Nephron progenitor cell (in vitro differentiated cells): ENCODE measurements around the gene PXN.
"Not testable (repeated sequence)": the region's sequence is repeated elsewhere in the genome, so short reads cannot be mapped to it uniquely, and the experiment has no call there.

ENCODE experiments used
- DNase-seq: peaks from one replicate; pipeline ENCODE4 v3.0.0; 2021
- H3K27ac Mint-ChIP-seq: 2 replicates; pipeline ENCODE4 v1.8.0; 2021; ENCODE audit warnings: mild to moderate bottlenecking, moderate library complexity, mixed read lengths
- H3K27me3 Mint-ChIP-seq: 2 replicates; pipeline ENCODE4 v1.8.0; 2021; ENCODE audit warnings: mild to moderate bottlenecking, low read depth, mixed read lengths; ENCODE audit not compliant: poor library complexity
- H3K36me3 Mint-ChIP-seq: 2 replicates; pipeline ENCODE4 v1.8.0; 2021; ENCODE audit warnings: low read depth, mixed read lengths
- H3K4me1 Mint-ChIP-seq: 2 replicates; pipeline ENCODE4 v1.8.0; 2021; ENCODE audit warnings: mixed read lengths
- H3K4me3 Mint-ChIP-seq: 2 replicates; pipeline ENCODE4 v1.8.0; 2021; ENCODE audit warnings: mild to moderate bottlenecking, moderate library complexity, mixed read lengths
- H3K9me3 Mint-ChIP-seq: 2 replicates; pipeline ENCODE4 v1.8.0; 2021; ENCODE audit warnings: mild to moderate bottlenecking, moderate library complexity, mixed read lengths
- TF ChIP-seq, protein P1 (sequence below): fragments of 200-600 bp; sonication (generic); IDR thresholded peaks from 2 replicates; pipeline ENCODE4 v1.5.0; 2021; ENCODE audit warnings: antibody characterized with exemption

The PXN gene

GRCh38 chr12:120211243-120211903, 54.2 kb downstream of the PXN start:
- H3K4me1 Mint-ChIP-seq: peaks cover 10% of the 10 kb centered on the region
- peaks cover 2% of the 10 kb centered on the region for H3K9me3 Mint-ChIP-seq
- H3K27ac Mint-ChIP-seq: peak overlapping the region; percentile 83
- H3K27me3 Mint-ChIP-seq: no peaks in the 10 kb centered on the region
- TF ChIP-seq, protein P1, sequence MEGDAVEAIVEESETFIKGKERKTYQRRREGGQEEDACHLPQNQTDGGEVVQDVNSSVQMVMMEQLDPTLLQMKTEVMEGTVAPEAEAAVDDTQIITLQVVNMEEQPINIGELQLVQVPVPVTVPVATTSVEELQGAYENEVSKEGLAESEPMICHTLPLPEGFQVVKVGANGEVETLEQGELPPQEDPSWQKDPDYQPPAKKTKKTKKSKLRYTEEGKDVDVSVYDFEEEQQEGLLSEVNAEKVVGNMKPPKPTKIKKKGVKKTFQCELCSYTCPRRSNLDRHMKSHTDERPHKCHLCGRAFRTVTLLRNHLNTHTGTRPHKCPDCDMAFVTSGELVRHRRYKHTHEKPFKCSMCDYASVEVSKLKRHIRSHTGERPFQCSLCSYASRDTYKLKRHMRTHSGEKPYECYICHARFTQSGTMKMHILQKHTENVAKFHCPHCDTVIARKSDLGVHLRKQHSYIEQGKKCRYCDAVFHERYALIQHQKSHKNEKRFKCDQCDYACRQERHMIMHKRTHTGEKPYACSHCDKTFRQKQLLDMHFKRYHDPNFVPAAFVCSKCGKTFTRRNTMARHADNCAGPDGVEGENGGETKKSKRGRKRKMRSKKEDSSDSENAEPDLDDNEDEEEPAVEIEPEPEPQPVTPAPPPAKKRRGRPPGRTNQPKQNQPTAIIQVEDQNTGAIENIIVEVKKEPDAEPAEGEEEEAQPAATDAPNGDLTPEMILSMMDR: no peak
- no peak overlapping the region for H3K4me3 Mint-ChIP-seq
- no peak for DNase-seq
- peaks cover 46% of the 10 kb centered on the region for H3K36me3 Mint-ChIP-seq

GRCh38 chr12:120209851-120210250, 55.7 kb downstream of the PXN start:
- no peak overlapping the region for H3K27ac Mint-ChIP-seq
- TF ChIP-seq, protein P1: no peak
- no peak overlapping the region for H3K4me3 Mint-ChIP-seq
- peaks cover 57% of the 10 kb centered on the region for H3K36me3 Mint-ChIP-seq
- no peak for DNase-seq
- no peaks in the 10 kb centered on the region for H3K4me1 Mint-ChIP-seq
- H3K27me3 Mint-ChIP-seq: no peaks in the 10 kb centered on the region
- peaks cover 10% of the 10 kb centered on the region for H3K9me3 Mint-ChIP-seq

GRCh38 chr12:120207227-120207626, 58.3 kb downstream of the PXN start:
- DNase-seq: no peak
- Mint-ChIP-seq H3K27me3 (no peaks in the 10 kb centered on the region), H3K4me3 (no peak overlapping the region), H3K27ac (no peak overlapping the region), H3K36me3 (peaks cover 54% of the 10 kb centered on the region), H3K4me1 (peaks cover 7% of the 10 kb centered on the region), H3K9me3 (peaks cover 10% of the 10 kb centered on the region)
- TF ChIP-seq, protein P1: no peak

DNA sequence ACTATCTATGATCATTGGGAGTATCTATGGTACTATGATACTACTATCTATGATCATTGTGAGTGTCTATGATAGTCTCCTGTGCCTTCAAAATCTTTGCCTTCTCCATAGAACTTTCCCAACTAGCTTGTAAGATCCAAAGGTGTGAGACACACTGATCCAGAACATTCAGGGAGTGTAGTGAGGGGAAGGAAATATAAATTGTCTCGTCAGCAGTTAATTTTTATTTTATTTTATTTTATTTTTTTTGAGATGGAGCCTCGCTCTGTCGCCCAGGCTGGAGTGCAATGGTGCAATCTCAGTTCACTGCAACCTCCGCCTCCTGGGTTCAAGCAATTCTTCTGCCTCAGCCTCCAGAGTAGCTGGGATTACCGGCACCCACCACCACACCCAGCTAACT, 58.7 kb downstream of the PXN start:
- H3K9me3 Mint-ChIP-seq: peaks cover 10% of the 10 kb centered on the region
- not testable (repeated sequence) for H3K27ac Mint-ChIP-seq, H3K4me1 Mint-ChIP-seq, DNase-seq, H3K27me3 Mint-ChIP-seq, H3K4me3 Mint-ChIP-seq
- peaks cover 49% of the 10 kb centered on the region for H3K36me3 Mint-ChIP-seq

DNA sequence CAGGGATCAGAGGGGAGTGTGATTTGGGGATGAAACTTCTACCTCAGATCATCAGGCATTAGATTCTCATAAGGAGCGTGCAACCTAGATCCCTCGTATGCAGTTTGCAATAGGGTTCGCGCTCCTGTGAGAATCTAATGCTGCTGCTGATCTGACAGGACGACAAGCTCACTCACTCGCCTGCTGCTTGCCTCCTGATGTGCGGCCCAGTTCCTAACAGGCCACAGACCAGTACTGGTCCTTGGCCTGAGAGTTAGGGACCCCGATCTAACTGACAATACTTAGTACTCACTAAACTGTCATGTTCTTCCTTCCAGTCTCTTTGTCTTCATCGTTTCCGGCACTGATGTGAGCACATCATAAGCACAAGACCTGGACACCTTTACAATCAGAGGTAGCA, 59.3 kb downstream of the PXN start:
- H3K4me3 Mint-ChIP-seq: no peak overlapping the region
- H3K36me3 Mint-ChIP-seq: peaks cover 44% of the 10 kb centered on the region
- peaks cover 10% of the 10 kb centered on the region for H3K4me1 Mint-ChIP-seq
- no peak for DNase-seq
- peaks cover 10% of the 10 kb centered on the region for H3K9me3 Mint-ChIP-seq
- H3K27ac Mint-ChIP-seq: no peak overlapping the region
- TF ChIP-seq, protein P1: no peak
- no peaks in the 10 kb centered on the region for H3K27me3 Mint-ChIP-seq

DNA sequence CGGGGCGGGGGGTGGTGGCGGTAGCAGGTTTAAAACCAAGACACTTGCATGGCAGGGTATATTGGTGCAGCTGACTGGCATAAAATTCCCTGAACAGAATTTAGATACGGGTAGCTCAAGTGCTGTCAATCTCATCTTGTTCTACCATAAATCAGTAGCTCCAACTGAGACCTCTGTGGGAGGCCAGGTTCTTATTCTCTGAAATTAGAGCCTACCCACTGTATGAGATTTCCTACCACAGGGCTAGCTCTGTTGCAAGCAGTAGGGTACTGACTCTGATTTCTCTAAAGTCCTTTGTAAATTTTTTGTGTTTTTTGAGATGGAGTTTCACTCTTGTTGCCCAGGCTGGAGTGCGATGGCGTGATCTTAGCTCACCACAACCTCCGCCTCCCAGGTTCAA, 61.4 kb downstream of the PXN start:
- DNase-seq: no peak
- peak overlapping the region; percentile 95 for H3K27ac Mint-ChIP-seq
- H3K4me1 Mint-ChIP-seq: peaks cover 21% of the 10 kb centered on the region
- TF ChIP-seq, protein P1: no peak
- no peaks in the 10 kb centered on the region for H3K27me3 Mint-ChIP-seq
- H3K36me3 Mint-ChIP-seq: peaks cover 38% of the 10 kb centered on the region
- no peak overlapping the region for H3K4me3 Mint-ChIP-seq
- H3K9me3 Mint-ChIP-seq: peaks cover 10% of the 10 kb centered on the region
